Esophagus squamous epithelium (tissue), 4 donors: ENCODE measurements around the gene COX6B2.

Source experiments
- CTCF ChIP-seq, 6 experiments: fragments of 450-650 bp in 4 of 6; fragments of 200-600 bp in 2 of 6; sonication (generic) in 2 of 6; IDR thresholded peaks; one replicate each; pipeline ENCODE4 v1.5.1; 2016 to 2019; ENCODE audit warnings: antibody characterized with exemption in 6 of 6, mild to moderate bottlenecking in 4 of 6, moderate library complexity in 4 of 6
- POLR2A ChIP-seq, 4 donors: fragments of 450-650 bp; IDR thresholded peaks; one replicate each; pipeline ENCODE4 v1.6.1; 2017; ENCODE audit warnings: antibody characterized with exemption in 4 of 4, mild to moderate bottlenecking in 4 of 4, moderate library complexity in 3 of 4

GRCh38 chr19:55379174-55379573 lies 24.7 kb upstream of the COX6B2 start:
- TF ChIP-seq CTCF (IDR thresholded peaks at IDR 0.05) (no peak), POLR2A (IDR thresholded peaks at IDR 0.05) (no peak)
